RWPE2 (cell line): Measurements from ENCODE around the gene CC2D1A.

Source experiments
- ATAC-seq: fragments of 200-7000 bp; cut with Tn5 transposase; 3 replicates; pipeline ENCODE4 v1.9.1; 2021; ENCODE audit warnings: low read depth
- DNase-seq: peaks from one replicate; pipeline ENCODE4 v3.0.0-alpha.2; 2020; ENCODE audit warnings: low spot score
- H3K27ac ChIP-seq: fragments of 450-650 bp; 2 replicates; pipeline ENCODE4 v1.5.1; 2017; ENCODE audit warnings: mild to moderate bottlenecking; ENCODE audit not compliant: poor library complexity, severe bottlenecking
- H3K27me3 ChIP-seq: fragments of 250-450 bp; sonication (Bioruptor Pico); 2 replicates; pipeline ENCODE4 v1.5.1; 2021; ENCODE audit warnings: mild to moderate bottlenecking, moderate library complexity; ENCODE audit not compliant: insufficient read depth, poor library complexity, severe bottlenecking
- H3K36me3 ChIP-seq: fragments of 250-450 bp; sonication (Bioruptor Pico); 2 replicates; pipeline ENCODE4 v1.5.1; 2020; ENCODE audit warnings: low read depth, mild to moderate bottlenecking, moderate library complexity
- H3K4me1 ChIP-seq: fragments of 250-450 bp; sonication (Bioruptor Pico); 2 replicates; pipeline ENCODE4 v1.5.1; 2021; ENCODE audit warnings: mild to moderate bottlenecking, moderate library complexity; ENCODE audit not compliant: insufficient read depth, poor library complexity, severe bottlenecking
- H3K4me3 ChIP-seq: fragments of 250-450 bp; sonication (Bioruptor Pico); 2 replicates; pipeline ENCODE4 v1.5.1; 2021; ENCODE audit warnings: mild to moderate bottlenecking, moderate library complexity; ENCODE audit not compliant: severe bottlenecking
- H3K9me3 ChIP-seq: fragments of 250-450 bp; sonication (Bioruptor Pico); 2 replicates; pipeline ENCODE4 v1.5.1; 2021; ENCODE audit warnings: mild to moderate bottlenecking, moderate library complexity; ENCODE audit not compliant: severe bottlenecking
- TF ChIP-seq, protein P1 (sequence below): fragments of 450-650 bp; IDR thresholded peaks from one replicate; pipeline ENCODE4 v1.5.1; 2017; ENCODE audit warnings: mild to moderate bottlenecking, moderate library complexity; ENCODE audit not compliant: poor library complexity, severe bottlenecking

Gene CC2D1A

DNA sequence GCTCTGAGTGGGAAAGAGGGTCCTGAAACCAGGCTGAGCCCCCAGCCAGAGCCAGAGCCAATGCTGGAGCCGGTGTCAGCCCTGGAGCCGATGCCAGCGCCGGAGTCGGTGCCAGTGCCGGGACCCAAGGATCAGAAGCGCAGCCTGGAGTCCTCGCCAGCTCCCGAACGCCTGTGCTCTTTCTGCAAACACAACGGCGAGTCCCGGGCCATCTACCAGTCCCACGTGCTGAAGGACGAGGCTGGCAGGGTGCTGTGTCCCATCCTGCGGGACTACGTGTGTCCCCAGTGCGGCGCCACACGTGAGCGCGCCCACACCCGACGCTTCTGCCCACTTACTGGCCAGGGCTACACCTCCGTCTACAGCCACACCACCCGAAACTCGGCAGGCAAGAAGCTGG lies 28.7 kb upstream of the CC2D1A start:
- ATAC-seq (no peak), DNase-seq (no peak)
- Histone ChIP-seq H3K36me3 (no peaks in the 10 kb centered on the region), H3K27me3 (no peaks in the 10 kb centered on the region), H3K9me3 (no peaks in the 10 kb centered on the region), H3K4me3 (no peak overlapping the region), H3K27ac (no peak overlapping the region), H3K4me1 (peaks cover 5% of the 10 kb centered on the region)
- TF ChIP-seq, protein P1, sequence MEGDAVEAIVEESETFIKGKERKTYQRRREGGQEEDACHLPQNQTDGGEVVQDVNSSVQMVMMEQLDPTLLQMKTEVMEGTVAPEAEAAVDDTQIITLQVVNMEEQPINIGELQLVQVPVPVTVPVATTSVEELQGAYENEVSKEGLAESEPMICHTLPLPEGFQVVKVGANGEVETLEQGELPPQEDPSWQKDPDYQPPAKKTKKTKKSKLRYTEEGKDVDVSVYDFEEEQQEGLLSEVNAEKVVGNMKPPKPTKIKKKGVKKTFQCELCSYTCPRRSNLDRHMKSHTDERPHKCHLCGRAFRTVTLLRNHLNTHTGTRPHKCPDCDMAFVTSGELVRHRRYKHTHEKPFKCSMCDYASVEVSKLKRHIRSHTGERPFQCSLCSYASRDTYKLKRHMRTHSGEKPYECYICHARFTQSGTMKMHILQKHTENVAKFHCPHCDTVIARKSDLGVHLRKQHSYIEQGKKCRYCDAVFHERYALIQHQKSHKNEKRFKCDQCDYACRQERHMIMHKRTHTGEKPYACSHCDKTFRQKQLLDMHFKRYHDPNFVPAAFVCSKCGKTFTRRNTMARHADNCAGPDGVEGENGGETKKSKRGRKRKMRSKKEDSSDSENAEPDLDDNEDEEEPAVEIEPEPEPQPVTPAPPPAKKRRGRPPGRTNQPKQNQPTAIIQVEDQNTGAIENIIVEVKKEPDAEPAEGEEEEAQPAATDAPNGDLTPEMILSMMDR, result no peak

DNA sequence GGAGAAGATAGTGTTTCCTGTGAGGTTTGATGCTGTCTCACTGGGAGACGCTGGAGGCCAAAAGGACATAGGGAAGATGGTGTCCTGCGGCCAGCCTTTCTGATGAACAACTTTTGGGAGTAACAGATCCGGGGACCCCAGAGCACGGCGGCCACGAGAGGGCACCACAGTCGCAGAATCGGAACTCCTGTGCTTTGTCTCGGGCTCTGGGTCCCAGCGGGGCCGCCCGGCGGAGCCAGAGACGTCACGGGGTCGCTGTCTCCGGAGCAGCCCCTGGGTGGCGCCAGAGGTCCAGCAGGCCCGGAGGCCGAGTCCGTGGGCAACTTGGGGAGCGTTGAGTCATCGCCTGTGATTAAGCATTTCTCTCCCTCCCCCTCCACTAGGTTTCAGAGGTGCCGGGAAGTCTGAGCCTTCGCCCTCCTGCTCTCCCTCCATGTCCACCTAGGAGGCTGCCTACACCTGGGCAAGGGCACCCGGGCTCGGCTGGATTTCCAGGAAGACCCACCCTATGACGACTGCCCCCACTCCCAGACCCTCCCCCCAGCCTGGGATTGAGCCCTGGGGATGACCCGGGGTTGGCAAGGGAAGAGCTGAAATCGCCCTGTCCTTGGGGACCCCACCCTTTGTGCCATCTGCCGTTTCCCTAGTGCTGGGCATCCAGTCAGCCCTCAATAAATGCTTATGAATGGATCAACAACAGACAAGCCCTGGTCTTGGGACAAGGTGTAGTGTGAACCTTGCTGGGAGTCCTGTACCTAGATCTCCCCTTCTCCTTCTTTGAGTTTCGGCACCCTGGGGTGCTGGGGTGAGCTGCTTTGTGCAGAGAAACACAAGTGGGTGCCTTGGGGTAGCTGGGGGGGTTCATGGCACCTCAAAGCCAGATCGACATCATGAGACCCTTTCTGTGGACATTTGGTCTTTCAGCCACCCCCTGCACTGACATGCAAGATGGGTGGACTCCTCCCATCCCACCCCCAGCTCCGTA lies 25.6 kb upstream of the CC2D1A start:
- H3K9me3 ChIP-seq, result no peaks in the 10 kb centered on the region
- peak; percentile 93 for DNase-seq
- peak; percentile 86 for ATAC-seq
- no peaks in the 10 kb centered on the region for H3K27me3 ChIP-seq
- H3K36me3 ChIP-seq, result no peaks in the 10 kb centered on the region
- H3K4me1 ChIP-seq, result peaks cover 5% of the 10 kb centered on the region
- no peak overlapping the region for H3K4me3 ChIP-seq
- TF ChIP-seq, protein P1, result peak; percentile 99
- peak overlapping the region; percentile 44 for H3K27ac ChIP-seq

DNA sequence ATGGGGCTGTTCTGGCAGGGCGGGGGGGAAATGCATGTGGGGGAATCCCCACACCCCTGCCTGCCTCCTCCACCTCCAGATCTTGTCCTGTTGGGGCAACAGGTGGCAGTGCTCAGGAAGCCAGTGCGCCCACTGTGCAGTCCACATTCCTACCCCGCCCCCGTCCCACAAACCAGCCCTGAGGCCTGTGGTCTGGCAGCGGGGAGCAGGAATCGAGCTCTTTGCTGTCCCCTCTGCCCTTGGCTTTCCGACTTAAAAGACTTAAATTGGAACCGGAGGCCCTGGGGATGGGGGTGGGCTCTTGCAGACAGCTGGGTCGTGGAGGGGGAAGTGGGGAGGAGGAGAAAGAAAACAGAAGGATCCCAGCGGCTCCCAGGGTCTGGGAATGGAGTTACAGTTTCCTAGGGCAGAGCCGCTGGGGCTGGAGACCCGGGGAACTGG lies 24.7 kb upstream of the CC2D1A start:
- Histone ChIP-seq H3K27me3 (no peaks in the 10 kb centered on the region), H3K9me3 (no peaks in the 10 kb centered on the region), H3K4me1 (peaks cover 5% of the 10 kb centered on the region), H3K36me3 (no peaks in the 10 kb centered on the region), H3K4me3 (no peak overlapping the region), H3K27ac (no peak overlapping the region)
- ATAC-seq, result no peak
- DNase-seq, result no peak
- TF ChIP-seq, protein P1, result no peak

DNA sequence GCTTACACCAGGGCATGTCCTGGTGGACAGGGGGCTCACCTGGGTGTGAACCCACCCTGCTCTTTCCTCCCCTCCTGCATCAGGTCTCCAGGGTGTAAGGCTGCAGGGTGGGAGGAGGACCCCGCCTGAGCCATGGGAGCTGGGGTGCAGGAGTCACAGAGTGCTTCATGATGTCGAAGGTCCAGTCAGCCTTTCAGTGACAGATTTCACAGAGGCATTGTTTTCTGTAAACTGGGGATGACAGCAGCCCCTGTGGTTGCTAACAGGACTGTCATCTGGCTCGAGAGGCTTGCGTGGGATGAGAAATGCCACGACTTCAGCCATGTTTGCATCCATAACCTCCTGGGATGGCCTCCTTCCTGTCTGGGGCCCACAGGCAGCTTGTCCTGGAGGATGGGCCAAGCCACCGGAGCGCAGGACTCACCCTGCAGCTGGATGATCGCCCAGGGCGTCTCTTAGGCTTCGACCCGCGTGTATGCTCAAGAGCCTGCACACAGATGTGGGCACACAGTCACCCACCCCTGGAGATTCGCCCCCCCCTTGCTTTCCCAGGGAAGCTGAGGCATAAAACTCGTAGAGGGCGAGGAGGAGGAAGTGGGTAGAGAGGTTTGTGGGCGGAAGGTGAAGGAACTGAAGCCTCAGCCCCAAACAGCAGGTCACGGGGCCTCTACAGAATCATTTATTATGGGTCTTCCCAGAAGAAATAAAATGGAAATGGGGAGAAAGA lies 24.1 kb upstream of the CC2D1A start:
- H3K27me3 ChIP-seq, result no peaks in the 10 kb centered on the region
- H3K27ac ChIP-seq, result no peak overlapping the region
- TF ChIP-seq, protein P1, result no peak
- H3K4me1 ChIP-seq, result peaks cover 5% of the 10 kb centered on the region
- ATAC-seq, result no peak
- no peaks in the 10 kb centered on the region for H3K9me3 ChIP-seq
- DNase-seq, result no peak
- no peak overlapping the region for H3K4me3 ChIP-seq
- no peaks in the 10 kb centered on the region for H3K36me3 ChIP-seq
